Stimulated activated naive CD8-positive, alpha-beta T cell treated with anti-CD3 and anti-CD28 coated beads, Interleukin-15, Interleukin-2, amounts not matched to agents 100 U/mL and 50 U/mL, for 24 hours (primary cell): ENCODE data around the gene SOCS6.
"Not testable (repeated sequence)": the region's sequence is repeated elsewhere in the genome, so short reads cannot be mapped to it uniquely, and the experiment has no call there.

Source experiments
- ATAC-seq: fragments of 150-1000 bp; cut with Tn5 transposase; one replicate; pipeline ENCODE4 v1.10.0; 2021
- DNase-seq: peaks from one replicate; pipeline ENCODE4 v3.0.0; 2021

The SOCS6 gene

GRCh38 chr18:70362258-70362657 lies 73.4 kb downstream of the SOCS6 start:
- ATAC-seq (no peak), DNase-seq (no peak)

- ATAC-seq (no peak), DNase-seq (no peak)
These were observed 75.0 kb downstream of the SOCS6 start for GRCh38 chr18:70363861-70364260.

GRCh38 chr18:70365361-70365760 lies 76.5 kb downstream of the SOCS6 start:
- ATAC-seq, result no peak
- no peak for DNase-seq

GRCh38 chr18:70366174-70366573 lies 77.3 kb downstream of the SOCS6 start:
- no peak for ATAC-seq

GRCh38 chr18:70366670-70367069 lies 77.8 kb downstream of the SOCS6 start:
- no peak for ATAC-seq
- no peak for DNase-seq

More at GRCh38 chr18:70366174-70366573, 77.3 kb downstream of the SOCS6 start:
- no peak for DNase-seq

- not testable (repeated sequence) for DNase-seq, ATAC-seq
These were observed 78.5 kb downstream of the SOCS6 start for GRCh38 chr18:70367344-70367743.

- ATAC-seq, result no peak
- no peak for DNase-seq
These were observed 80.1 kb downstream of the SOCS6 start for GRCh38 chr18:70368903-70369302.

GRCh38 chr18:70370762-70371733 lies 82.2 kb downstream of the SOCS6 start:
- ATAC-seq, result no peak

GRCh38 chr18:70371908-70372307 lies 83.1 kb downstream of the SOCS6 start:
- no peak for ATAC-seq
- no peak for DNase-seq

More at GRCh38 chr18:70370762-70371733, 82.2 kb downstream of the SOCS6 start:
- no peak for DNase-seq

- no peak for DNase-seq
- ATAC-seq, result no peak
These were observed 83.7 kb downstream of the SOCS6 start for GRCh38 chr18:70372450-70373041.

- no peak for DNase-seq
- ATAC-seq, result no peak
These were observed 84.2 kb downstream of the SOCS6 start for GRCh38 chr18:70373042-70373519.

- ATAC-seq, result no peak
- DNase-seq, result no peak
These were observed 85.3 kb downstream of the SOCS6 start for GRCh38 chr18:70374154-70374553.

- DNase-seq (no peak), ATAC-seq (no peak)
These were observed 87.5 kb downstream of the SOCS6 start for GRCh38 chr18:70376137-70376913.

- DNase-seq (no peak), ATAC-seq (no peak)
These were observed 88.0 kb downstream of the SOCS6 start for GRCh38 chr18:70376914-70377258.

GRCh38 chr18:70377317-70377799 lies 88.5 kb downstream of the SOCS6 start:
- DNase-seq (no peak), ATAC-seq (no peak)

GRCh38 chr18:70377857-70378701 lies 89.2 kb downstream of the SOCS6 start:
- no peak for ATAC-seq
- DNase-seq, result no peak
